Stimulated activated CD4-positive, alpha-beta T cell treated with anti-CD3 and anti-CD28 coated beads, Interleukin-15, amount 100 ng/mL, for 24 hours (primary cell): ENCODE results near the gene PABPN1.
A peak's percentile ranks its signal among the peaks of the same experiment; 100 is the strongest.

Experiments used
- DNase-seq: peaks from one replicate; pipeline ENCODE4 v3.0.0-alpha.2; 2020

PABPN1 gene

GRCh38 chr14:23327947-23328744 lies 6.9 kb downstream of the PABPN1 start:
- DNase-seq, result peak; percentile 76

GRCh38 chr14:23335623-23336022 lies 14.4 kb downstream of the PABPN1 start:
- no peak for DNase-seq

- no peak for DNase-seq
Observed at GRCh38 chr14:23339506-23340268, 18.4 kb downstream of the PABPN1 start.

GRCh38 chr14:23344481-23344880 lies 23.2 kb downstream of the PABPN1 start:
- no peak for DNase-seq

- DNase-seq, result no peak
Observed at GRCh38 chr14:23345987-23346692, 24.9 kb downstream of the PABPN1 start.

- DNase-seq, result no peak
Observed at GRCh38 chr14:23346693-23347405, 25.6 kb downstream of the PABPN1 start.

- DNase-seq, result no peak
Observed at GRCh38 chr14:23347406-23348296, 26.4 kb downstream of the PABPN1 start.

GRCh38 chr14:23348297-23348655 lies 27.0 kb downstream of the PABPN1 start:
- DNase-seq, result no peak

- no peak for DNase-seq
Observed at GRCh38 chr14:23349156-23349845, 28.0 kb downstream of the PABPN1 start.

- DNase-seq, result peak; percentile 21
Observed at GRCh38 chr14:23351681-23352505, 30.6 kb downstream of the PABPN1 start.

- DNase-seq, result peak; percentile 74
Observed at GRCh38 chr14:23352506-23353432, 31.5 kb downstream of the PABPN1 start, which contains the start of gene SLC22A17. TSS of gene SLC22A17 (minus strand) at chr14:23352887.

GRCh38 chr14:23353433-23353780 lies 32.1 kb downstream of the PABPN1 start:
- DNase-seq, result no peak

- DNase-seq, result no peak
Observed at GRCh38 chr14:23354990-23355389, 33.7 kb downstream of the PABPN1 start.

GRCh38 chr14:23355871-23356435 lies 34.7 kb downstream of the PABPN1 start:
- no peak for DNase-seq

GRCh38 chr14:23356662-23357061 lies 35.4 kb downstream of the PABPN1 start:
- DNase-seq, result no peak

GRCh38 chr14:23357261-23357660 lies 36.0 kb downstream of the PABPN1 start:
- DNase-seq, result no peak

- no peak for DNase-seq
Observed at GRCh38 chr14:23358042-23358441, 36.8 kb downstream of the PABPN1 start.

GRCh38 chr14:23358553-23359166 lies 37.4 kb downstream of the PABPN1 start:
- no peak for DNase-seq
